Activated naive CD8-positive, alpha-beta T cell treated with anti-CD3 and anti-CD28 coated beads for 36 hours (primary cell): Measurements from ENCODE around the gene INAVA. TPM values are rescaled to one million over a fixed set of nuclear protein-coding genes. Genes with fewer than 3 reads are reported as not detected.

Experiments used
- DNase-seq: peaks from one replicate; pipeline ENCODE4 v3.0.0; 2021
- H3K27ac Mint-ChIP-seq: one replicate; pipeline ENCODE4 v1.8.0; 2022; ENCODE audit warnings: mild to moderate bottlenecking, moderate library complexity, mixed read lengths
- H3K27me3 Mint-ChIP-seq: one replicate; pipeline ENCODE4 v1.8.0; 2022; ENCODE audit warnings: mild to moderate bottlenecking, mixed read lengths
- H3K36me3 Mint-ChIP-seq: one replicate; pipeline ENCODE4 v1.8.0; 2021; ENCODE audit warnings: mild to moderate bottlenecking, mixed read lengths
- H3K4me1 Mint-ChIP-seq: one replicate; pipeline ENCODE4 v1.8.0; 2021; ENCODE audit warnings: mixed read lengths
- H3K4me3 Mint-ChIP-seq: one replicate; pipeline ENCODE4 v1.8.0; 2022; ENCODE audit warnings: mild to moderate bottlenecking, moderate library complexity, mixed read lengths
- H3K9me3 Mint-ChIP-seq: one replicate; pipeline ENCODE4 v1.8.0; 2022; ENCODE audit warnings: mixed read lengths
- total RNA-seq, 2 experiments: library from RNA; stranded (reverse); gene quantifications; one replicate each; pipeline ENCODE4 v1.2.3, GENCODE V29; 2021

Gene INAVA
- under 1 TPM in 1 of 2 experiments, not detected in 1; 0.04 TPM for total RNA-seq

- Mint-ChIP-seq H3K4me3 (no peak within 1 kb of the TSS), H3K27me3 (peaks cover 44% of the 10 kb centered on the region), H3K9me3 (no peaks in the 10 kb centered on the region), H3K36me3 (no peaks in the 10 kb centered on the region), H3K27ac (no peak within 1 kb of the TSS), H3K4me1 (peaks cover 22% of the 10 kb centered on the region)
- no peak for DNase-seq
These were observed at the start of gene INAVA for GRCh38 chr1:200894712-200895442. TSS of gene INAVA (plus strand) at chr1:200894900. CDS start at chr1:200898401, 3,501 bp downstream.

GRCh38 chr1:200845360-200845759 is 49.3 kb upstream of the INAVA start:
- no peak overlapping the region for H3K4me3 Mint-ChIP-seq
- H3K9me3 Mint-ChIP-seq = no peaks in the 10 kb centered on the region
- no peaks in the 10 kb centered on the region for H3K27me3 Mint-ChIP-seq
- H3K36me3 Mint-ChIP-seq = peaks cover 2% of the 10 kb centered on the region
- no peak for DNase-seq
- H3K4me1 Mint-ChIP-seq = no peaks in the 10 kb centered on the region
- no peak overlapping the region for H3K27ac Mint-ChIP-seq

- H3K4me3 Mint-ChIP-seq = no peak overlapping the region
- H3K27me3 Mint-ChIP-seq = no peaks in the 10 kb centered on the region
- H3K9me3 Mint-ChIP-seq = no peaks in the 10 kb centered on the region
- H3K27ac Mint-ChIP-seq = no peak overlapping the region
- H3K36me3 Mint-ChIP-seq = peaks cover 2% of the 10 kb centered on the region
- DNase-seq = no peak
- H3K4me1 Mint-ChIP-seq = no peaks in the 10 kb centered on the region
These were observed 48.3 kb upstream of the INAVA start for GRCh38 chr1:200846398-200846797.

GRCh38 chr1:200849430-200849829 is 45.3 kb upstream of the INAVA start:
- Mint-ChIP-seq H3K36me3 (peaks cover 2% of the 10 kb centered on the region), H3K27me3 (no peaks in the 10 kb centered on the region), H3K4me1 (peaks cover 2% of the 10 kb centered on the region), H3K9me3 (no peaks in the 10 kb centered on the region), H3K4me3 (no peak overlapping the region), H3K27ac (no peak overlapping the region)
- DNase-seq = no peak

DNA sequence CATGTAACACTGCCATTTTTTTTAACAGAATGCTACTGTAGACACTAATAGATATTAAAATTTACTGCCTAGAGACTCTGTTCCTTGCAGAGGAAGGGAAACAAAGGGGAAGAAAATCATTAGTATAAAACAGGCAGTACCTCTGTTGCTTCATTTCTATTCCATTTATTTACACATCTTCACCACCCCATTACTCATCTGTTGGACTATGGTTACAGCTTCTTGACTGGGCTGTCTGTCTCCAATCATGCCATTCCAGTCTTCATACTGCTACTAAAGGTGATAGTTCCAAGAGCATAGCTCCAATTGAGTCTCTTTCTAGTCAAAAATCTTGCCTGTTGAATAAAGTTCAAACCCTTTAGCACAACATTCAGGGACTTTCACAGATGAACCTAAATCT is 44.1 kb upstream of the INAVA start:
- Mint-ChIP-seq H3K4me3 (no peak overlapping the region), H3K27ac (no peak overlapping the region)

GRCh38 chr1:200856716-200857357 is 37.9 kb upstream of the INAVA start:
- Mint-ChIP-seq H3K36me3 (peaks cover 2% of the 10 kb centered on the region), H3K9me3 (no peaks in the 10 kb centered on the region), H3K27ac (no peak overlapping the region), H3K4me3 (no peak overlapping the region), H3K4me1 (peaks cover 10% of the 10 kb centered on the region), H3K27me3 (no peaks in the 10 kb centered on the region)
- DNase-seq = no peak

More for the DNA sequence above, 44.1 kb upstream of the INAVA start:
- Mint-ChIP-seq H3K9me3 (no peaks in the 10 kb centered on the region), H3K27me3 (no peaks in the 10 kb centered on the region), H3K36me3 (peaks cover 2% of the 10 kb centered on the region), H3K4me1 (peaks cover 2% of the 10 kb centered on the region)
- no peak for DNase-seq

- peaks cover 18% of the 10 kb centered on the region for H3K4me1 Mint-ChIP-seq
- no peak overlapping the region for H3K4me3 Mint-ChIP-seq
- no peaks in the 10 kb centered on the region for H3K9me3 Mint-ChIP-seq
- no peaks in the 10 kb centered on the region for H3K36me3 Mint-ChIP-seq
- no peak overlapping the region for H3K27ac Mint-ChIP-seq
- H3K27me3 Mint-ChIP-seq = no peaks in the 10 kb centered on the region
- no peak for DNase-seq
These were observed 36.9 kb upstream of the INAVA start for GRCh38 chr1:200857804-200858203.

DNA sequence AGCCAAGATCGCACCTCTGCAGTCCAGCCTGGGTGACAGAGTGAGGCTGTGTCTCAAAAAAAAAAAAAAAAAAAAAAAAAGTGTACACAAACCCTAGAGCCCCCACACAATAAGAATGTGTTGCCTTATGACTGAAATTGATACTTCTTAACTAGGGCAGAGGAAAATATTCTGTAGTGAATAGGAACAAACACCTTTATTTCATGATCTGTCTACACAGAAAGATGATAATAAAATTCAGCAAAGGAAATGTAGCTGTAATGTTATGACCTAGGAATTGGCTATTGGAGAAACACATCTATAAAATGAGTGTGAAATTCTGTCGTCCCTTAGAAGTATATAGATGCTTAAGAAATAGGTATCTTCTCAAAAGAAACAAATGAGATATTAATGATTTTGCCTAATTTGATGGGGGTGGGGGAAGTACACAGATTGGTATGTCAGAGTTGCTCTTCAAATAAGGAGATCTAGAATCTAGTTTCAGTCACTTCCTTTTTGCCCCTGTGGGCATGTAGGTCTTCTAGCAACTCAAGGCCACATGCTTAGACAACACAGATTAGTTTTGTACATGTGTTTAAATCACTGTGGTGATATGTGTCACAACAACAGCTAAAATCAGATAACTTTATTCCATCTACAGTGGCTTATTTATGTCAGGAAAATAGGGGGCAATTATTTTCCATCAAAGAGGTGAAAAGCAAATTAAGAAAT is 32.6 kb upstream of the INAVA start:
- Mint-ChIP-seq H3K27ac (peak overlapping the region; percentile 78), H3K4me1 (peaks cover 44% of the 10 kb centered on the region), H3K27me3 (peaks cover 1% of the 10 kb centered on the region), H3K36me3 (peaks cover 4% of the 10 kb centered on the region), H3K9me3 (no peaks in the 10 kb centered on the region), H3K4me3 (no peak overlapping the region)
- DNase-seq = no peak

- peaks cover 7% of the 10 kb centered on the region for H3K27me3 Mint-ChIP-seq
- H3K9me3 Mint-ChIP-seq = no peaks in the 10 kb centered on the region
- no peak for DNase-seq
- peaks cover 4% of the 10 kb centered on the region for H3K36me3 Mint-ChIP-seq
- peaks cover 51% of the 10 kb centered on the region for H3K4me1 Mint-ChIP-seq
- peak overlapping the region; percentile 78 for H3K27ac Mint-ChIP-seq
- no peak overlapping the region for H3K4me3 Mint-ChIP-seq
These were observed 31.8 kb upstream of the INAVA start for GRCh38 chr1:200862713-200863415.

GRCh38 chr1:200866116-200866515 is 28.6 kb upstream of the INAVA start:
- Mint-ChIP-seq H3K27me3 (peaks cover 20% of the 10 kb centered on the region), H3K9me3 (no peaks in the 10 kb centered on the region), H3K27ac (peak overlapping the region; percentile 57), H3K4me3 (no peak overlapping the region), H3K4me1 (peaks cover 44% of the 10 kb centered on the region), H3K36me3 (peaks cover 4% of the 10 kb centered on the region)
- DNase-seq = no peak

DNA sequence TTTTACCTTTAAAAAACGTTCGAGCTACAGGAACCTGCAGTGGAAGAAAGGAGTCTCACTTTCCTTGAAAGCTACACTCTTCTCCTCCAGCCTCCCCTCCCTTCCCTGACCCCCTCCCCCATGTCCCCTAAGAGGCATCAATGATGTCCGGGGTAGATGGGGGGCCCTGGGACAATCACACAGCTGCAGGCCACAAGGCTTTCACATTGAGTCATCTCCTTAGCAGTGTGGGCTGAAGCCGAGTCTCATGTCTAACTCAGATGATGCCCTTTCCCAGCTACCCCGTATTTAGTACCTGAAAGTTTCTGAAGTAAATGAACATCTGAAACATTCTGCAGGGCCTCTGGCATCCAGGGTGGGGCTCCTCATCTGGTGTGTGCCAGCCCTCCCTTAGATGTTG is 28.2 kb upstream of the INAVA start:
- H3K4me1 Mint-ChIP-seq = peaks cover 44% of the 10 kb centered on the region
- DNase-seq = peak; percentile 82
- no peak overlapping the region for H3K4me3 Mint-ChIP-seq
- peaks cover 24% of the 10 kb centered on the region for H3K27me3 Mint-ChIP-seq
- peaks cover 4% of the 10 kb centered on the region for H3K36me3 Mint-ChIP-seq
- H3K9me3 Mint-ChIP-seq = no peaks in the 10 kb centered on the region
- peak overlapping the region; percentile 57 for H3K27ac Mint-ChIP-seq

- H3K27ac Mint-ChIP-seq = no peak overlapping the region
- H3K9me3 Mint-ChIP-seq = no peaks in the 10 kb centered on the region
- H3K36me3 Mint-ChIP-seq = peaks cover 4% of the 10 kb centered on the region
- peaks cover 31% of the 10 kb centered on the region for H3K27me3 Mint-ChIP-seq
- no peak for DNase-seq
- peaks cover 38% of the 10 kb centered on the region for H3K4me1 Mint-ChIP-seq
- H3K4me3 Mint-ChIP-seq = no peak overlapping the region
These were observed 27.5 kb upstream of the INAVA start for GRCh38 chr1:200867018-200867811.

DNA sequence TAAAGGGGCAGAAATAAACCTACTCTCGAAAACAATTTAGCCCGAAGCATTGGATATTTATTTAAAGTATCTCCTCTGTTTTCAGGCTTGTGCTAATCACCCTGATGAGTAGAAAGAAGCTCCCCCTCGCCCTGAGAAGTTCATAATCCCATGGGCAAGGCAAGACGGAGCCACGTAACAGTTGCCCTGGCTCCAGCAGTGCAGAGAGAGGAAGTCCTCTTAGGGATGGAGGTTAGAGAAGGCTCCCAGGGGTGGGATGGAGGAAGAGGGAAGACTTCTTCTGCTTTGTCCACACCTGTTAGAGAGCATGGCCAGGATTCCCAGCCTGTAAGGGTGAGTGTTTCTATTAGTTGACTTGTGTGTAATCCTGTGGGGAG is 25.3 kb upstream of the INAVA start:
- Mint-ChIP-seq H3K4me1 (peaks cover 27% of the 10 kb centered on the region), H3K27me3 (peaks cover 46% of the 10 kb centered on the region), H3K9me3 (no peaks in the 10 kb centered on the region), H3K27ac (no peak overlapping the region), H3K36me3 (peaks cover 4% of the 10 kb centered on the region), H3K4me3 (no peak overlapping the region)
- DNase-seq = no peak

DNA sequence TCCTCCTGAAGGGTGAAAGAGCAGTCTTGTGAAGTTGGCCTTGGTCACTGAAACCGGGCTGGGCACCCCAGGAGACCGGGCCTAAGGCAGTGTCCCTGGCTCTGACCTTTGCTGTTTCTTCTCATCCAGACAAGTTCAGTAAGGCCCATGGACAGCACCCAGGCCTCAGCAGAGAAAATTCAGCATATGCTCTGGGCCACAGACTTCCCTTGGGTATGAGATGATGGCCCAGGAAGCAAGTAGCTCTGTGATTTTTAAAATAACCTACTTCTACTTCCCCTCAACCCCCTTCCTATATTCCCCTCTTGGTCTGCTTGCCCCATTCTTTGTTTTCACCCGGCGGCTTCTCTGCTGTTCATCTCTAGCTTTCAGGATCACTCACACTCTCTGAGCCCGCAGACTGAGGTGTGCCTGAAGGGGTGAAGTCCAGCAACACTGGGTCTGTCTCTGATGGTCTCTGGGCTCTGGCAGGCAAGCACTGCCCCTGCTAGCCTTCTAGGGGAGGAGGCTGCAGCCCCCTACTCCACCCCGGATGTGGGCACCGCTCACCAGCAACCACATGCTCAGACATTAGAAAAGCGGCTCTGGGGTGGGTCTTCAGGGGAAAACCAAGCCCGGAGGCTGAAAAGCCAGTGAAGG is 24.8 kb upstream of the INAVA start:
- Mint-ChIP-seq H3K9me3 (no peaks in the 10 kb centered on the region), H3K4me1 (peaks cover 25% of the 10 kb centered on the region), H3K27ac (no peak overlapping the region), H3K27me3 (peaks cover 51% of the 10 kb centered on the region), H3K36me3 (peaks cover 3% of the 10 kb centered on the region), H3K4me3 (no peak overlapping the region)
- DNase-seq = no peak
